Mesothelial cell of epicardium (in vitro differentiated cells): ENCODE data around the gene CES5A. TPM values are rescaled to one million over a fixed set of nuclear protein-coding genes. Genes with fewer than 3 reads are reported as not detected.
A peak's percentile ranks its signal among the peaks of the same experiment; 100 is the strongest.
"Not testable (repeated sequence)": the region's sequence is repeated elsewhere in the genome, so short reads cannot be mapped to it uniquely, and the experiment has no call there.

Source experiments
- DNase-seq, 2 experiments: peaks; one replicate each; pipeline ENCODE4 v3.0.0; 2021; ENCODE audit warnings: low spot score in 2 of 2; ENCODE audit not compliant: unreplicated experiment in 2 of 2
- H3K27ac Mint-ChIP-seq: 2 replicates; pipeline ENCODE4 v1.8.0; 2021; ENCODE audit warnings: mixed read lengths
- H3K27me3 Mint-ChIP-seq: 2 replicates; pipeline ENCODE4 v1.8.0; 2021; ENCODE audit warnings: low read depth, mixed read lengths
- H3K36me3 Mint-ChIP-seq: 2 replicates; pipeline ENCODE4 v1.8.0; 2021; ENCODE audit warnings: mixed read lengths
- H3K4me1 Mint-ChIP-seq: 2 replicates; pipeline ENCODE4 v1.8.0; 2021; ENCODE audit warnings: mixed read lengths
- H3K4me3 Mint-ChIP-seq: 2 replicates; pipeline ENCODE4 v1.8.0; 2021; ENCODE audit warnings: mild to moderate bottlenecking, moderate library complexity, mixed read lengths
- H3K9me3 Mint-ChIP-seq: 2 replicates; pipeline ENCODE4 v1.8.0; 2021; ENCODE audit warnings: mixed read lengths
- CTCF ChIP-seq: fragments of 200-600 bp; sonication (generic); IDR thresholded peaks from one replicate; pipeline ENCODE4 v1.5.0; 2021; ENCODE audit warnings: antibody characterized with exemption; ENCODE audit not compliant: unreplicated experiment
- total RNA-seq: library from RNA; stranded (reverse); gene quantifications from 3 replicates; pipeline ENCODE4 v1.2.1, GENCODE V29; 2021

CES5A gene
- total RNA-seq, 1 donor from 2014 or later = not detected

- no peak for TF ChIP-seq CTCF
- H3K4me1 Mint-ChIP-seq = no peaks in the 10 kb centered on the region
- no peak overlapping the region for H3K4me3 Mint-ChIP-seq
- H3K27ac Mint-ChIP-seq = no peak overlapping the region
- H3K27me3 Mint-ChIP-seq = peaks cover 91% of the 10 kb centered on the region
- no peaks in the 10 kb centered on the region for H3K9me3 Mint-ChIP-seq
- H3K36me3 Mint-ChIP-seq = no peaks in the 10 kb centered on the region
- DNase-seq = no peak
Measured at GRCh38 chr16:55815320-55815719, 59.9 kb downstream of the CES5A start.

- H3K27me3 Mint-ChIP-seq = peaks cover 93% of the 10 kb centered on the region
- not testable (repeated sequence) for H3K4me1 Mint-ChIP-seq, H3K9me3 Mint-ChIP-seq, H3K27ac Mint-ChIP-seq, DNase-seq, H3K36me3 Mint-ChIP-seq, H3K4me3 Mint-ChIP-seq
Measured at GRCh38 chr16:55814174-55814573, 61.0 kb downstream of the CES5A start.

- H3K9me3 Mint-ChIP-seq, H3K36me3 Mint-ChIP-seq, H3K27ac Mint-ChIP-seq, H3K4me3 Mint-ChIP-seq, DNase-seq, H3K4me1 Mint-ChIP-seq: not testable (repeated sequence)
- peaks cover 88% of the 10 kb centered on the region for H3K27me3 Mint-ChIP-seq
Measured at GRCh38 chr16:55813730-55814129, 61.4 kb downstream of the CES5A start.

- DNase-seq = no peak
- Mint-ChIP-seq H3K36me3 (no peaks in the 10 kb centered on the region), H3K9me3 (no peaks in the 10 kb centered on the region), H3K27ac (no peak overlapping the region), H3K4me3 (no peak overlapping the region), H3K27me3 (peaks cover 85% of the 10 kb centered on the region), H3K4me1 (no peaks in the 10 kb centered on the region)
- TF ChIP-seq CTCF = no peak
Measured at GRCh38 chr16:55812951-55813350, 62.2 kb downstream of the CES5A start.

- peaks cover 73% of the 10 kb centered on the region for H3K27me3 Mint-ChIP-seq
- no peak overlapping the region for H3K4me3 Mint-ChIP-seq
- H3K27ac Mint-ChIP-seq = no peak overlapping the region
- DNase-seq = peak in 1 of 2 experiments; percentile 5
- no peaks in the 10 kb centered on the region for H3K9me3 Mint-ChIP-seq
- TF ChIP-seq CTCF = no peak
- no peaks in the 10 kb centered on the region for H3K36me3 Mint-ChIP-seq
- no peaks in the 10 kb centered on the region for H3K4me1 Mint-ChIP-seq
Measured at GRCh38 chr16:55811811-55812210, 63.4 kb downstream of the CES5A start.

GRCh38 chr16:55810451-55810961 lies 64.7 kb downstream of the CES5A start:
- no peak overlapping the region for H3K27ac Mint-ChIP-seq
- H3K4me1 Mint-ChIP-seq = no peaks in the 10 kb centered on the region
- H3K4me3 Mint-ChIP-seq = no peak overlapping the region
- no peaks in the 10 kb centered on the region for H3K36me3 Mint-ChIP-seq
- TF ChIP-seq CTCF = no peak
- peaks cover 60% of the 10 kb centered on the region for H3K27me3 Mint-ChIP-seq
- no peaks in the 10 kb centered on the region for H3K9me3 Mint-ChIP-seq
- DNase-seq = peak in 1 of 2 experiments; percentile 6

GRCh38 chr16:55809851-55810250 lies 65.3 kb downstream of the CES5A start:
- Mint-ChIP-seq H3K27ac (no peak overlapping the region), H3K9me3 (no peaks in the 10 kb centered on the region), H3K27me3 (peaks cover 54% of the 10 kb centered on the region), H3K4me1 (no peaks in the 10 kb centered on the region), H3K36me3 (no peaks in the 10 kb centered on the region), H3K4me3 (no peak overlapping the region)
- DNase-seq = no peak
- no peak for TF ChIP-seq CTCF
